Measurements from ENCODE around the gene TNIP2. TPM values are rescaled to one million over a fixed set of nuclear protein-coding genes. Genes with fewer than 3 reads are reported as not detected.

The TNIP2 gene
- total and polyA plus RNA-seq, 9 donors, result 6.4 to 43.2 (median 30.5) TPM

DNA sequence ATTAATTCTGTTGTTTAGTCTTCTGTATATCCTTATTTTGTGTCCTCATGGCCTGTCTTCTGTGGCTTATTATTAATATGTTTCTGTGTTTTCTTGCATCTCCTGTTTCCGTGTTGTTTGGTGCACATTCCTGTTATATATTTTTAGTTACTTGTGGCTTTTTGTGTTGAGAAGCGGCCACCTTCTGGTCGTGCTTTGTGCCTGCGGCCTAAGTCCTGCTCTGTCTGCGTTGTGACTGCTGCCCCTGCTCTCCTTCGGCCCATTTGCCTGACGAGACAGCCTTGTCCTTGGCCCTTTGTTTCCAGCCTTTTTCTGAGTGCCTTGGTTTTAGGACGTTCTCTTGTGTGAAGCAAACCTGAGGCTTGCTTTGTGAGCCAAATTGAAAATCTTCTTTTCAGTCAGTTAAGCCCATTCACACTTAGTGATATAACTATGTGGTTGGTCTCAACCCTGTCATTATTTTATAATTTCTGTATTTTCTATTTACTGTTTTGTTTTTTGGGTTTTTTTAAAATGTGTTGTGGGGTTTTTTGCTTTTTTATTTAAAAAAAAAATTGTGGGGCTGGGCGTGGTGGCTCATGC is 43.8 kb downstream of the TNIP2 start:
- 60 to 83% (median 61%) methylated on average over 9 of the region's 9 CpGs for WGBS, 3 donors

DNA sequence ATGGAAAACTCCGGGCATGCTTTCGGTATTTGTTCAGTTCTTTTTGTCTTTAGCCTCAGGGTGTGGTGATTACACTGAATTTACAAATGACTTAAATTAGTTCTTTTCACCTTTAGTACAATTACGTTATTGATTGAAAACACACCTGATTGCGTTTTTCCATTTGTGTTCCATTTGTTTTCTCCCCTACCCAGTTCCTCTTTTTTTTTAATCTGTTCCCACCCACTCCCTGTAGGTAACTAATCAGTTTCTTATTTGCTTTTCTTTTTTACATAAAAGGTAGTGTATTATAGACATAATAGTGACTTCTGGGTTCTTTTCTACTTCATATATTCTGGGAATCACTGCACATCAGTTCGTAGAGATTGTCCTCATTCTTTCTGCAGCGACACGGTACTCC is 53.4 kb downstream of the TNIP2 start:
- H3K27me3 ChIP-seq, result no peaks in the 10 kb centered on the region
- no peak overlapping the region for H3K4me3 ChIP-seq
- no peak for DNase-seq
- WGBS, 3 donors, result 80 to 94% (median 88%) methylated on average over 7 of the region's 7 CpGs
- H3K9me3 ChIP-seq, result no peaks in the 10 kb centered on the region
- H3K36me3 ChIP-seq, result no peaks in the 10 kb centered on the region
- no peaks in the 10 kb centered on the region for H3K4me1 ChIP-seq (ENCODE audit: insufficient read depth)
- no peak overlapping the region for H3K27ac ChIP-seq
- no peak for TF ChIP-seq EP300 (IDR thresholded peaks at IDR 0.05)
- no peak for TF ChIP-seq POLR2A (IDR thresholded peaks at IDR 0.05)
- TF ChIP-seq, protein P1, sequence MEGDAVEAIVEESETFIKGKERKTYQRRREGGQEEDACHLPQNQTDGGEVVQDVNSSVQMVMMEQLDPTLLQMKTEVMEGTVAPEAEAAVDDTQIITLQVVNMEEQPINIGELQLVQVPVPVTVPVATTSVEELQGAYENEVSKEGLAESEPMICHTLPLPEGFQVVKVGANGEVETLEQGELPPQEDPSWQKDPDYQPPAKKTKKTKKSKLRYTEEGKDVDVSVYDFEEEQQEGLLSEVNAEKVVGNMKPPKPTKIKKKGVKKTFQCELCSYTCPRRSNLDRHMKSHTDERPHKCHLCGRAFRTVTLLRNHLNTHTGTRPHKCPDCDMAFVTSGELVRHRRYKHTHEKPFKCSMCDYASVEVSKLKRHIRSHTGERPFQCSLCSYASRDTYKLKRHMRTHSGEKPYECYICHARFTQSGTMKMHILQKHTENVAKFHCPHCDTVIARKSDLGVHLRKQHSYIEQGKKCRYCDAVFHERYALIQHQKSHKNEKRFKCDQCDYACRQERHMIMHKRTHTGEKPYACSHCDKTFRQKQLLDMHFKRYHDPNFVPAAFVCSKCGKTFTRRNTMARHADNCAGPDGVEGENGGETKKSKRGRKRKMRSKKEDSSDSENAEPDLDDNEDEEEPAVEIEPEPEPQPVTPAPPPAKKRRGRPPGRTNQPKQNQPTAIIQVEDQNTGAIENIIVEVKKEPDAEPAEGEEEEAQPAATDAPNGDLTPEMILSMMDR (IDR thresholded peaks at IDR 0.05), result no peak
- intact Hi-C loops (cut with DNase I), result no loop called here

More for the DNA sequence above, 43.8 kb downstream of the TNIP2 start:
- H3K27ac ChIP-seq, result no peak overlapping the region
- TF ChIP-seq POLR2A (IDR thresholded peaks at IDR 0.05) (no peak), EP300 (IDR thresholded peaks at IDR 0.05) (no peak)
- TF ChIP-seq, protein P1 (IDR thresholded peaks at IDR 0.05), result no peak
- H3K27me3 ChIP-seq, result no peaks in the 10 kb centered on the region
- H3K4me3 ChIP-seq, result no peak overlapping the region
- H3K9me3 ChIP-seq, result no peaks in the 10 kb centered on the region
- no peaks in the 10 kb centered on the region for H3K36me3 ChIP-seq
- peak in 1 of 5 donors; percentile 19 for DNase-seq
- intact Hi-C loops (cut with DNase I), result no loop called here
- H3K4me1 ChIP-seq (ENCODE audit: insufficient read depth), result no peaks in the 10 kb centered on the region

DNA sequence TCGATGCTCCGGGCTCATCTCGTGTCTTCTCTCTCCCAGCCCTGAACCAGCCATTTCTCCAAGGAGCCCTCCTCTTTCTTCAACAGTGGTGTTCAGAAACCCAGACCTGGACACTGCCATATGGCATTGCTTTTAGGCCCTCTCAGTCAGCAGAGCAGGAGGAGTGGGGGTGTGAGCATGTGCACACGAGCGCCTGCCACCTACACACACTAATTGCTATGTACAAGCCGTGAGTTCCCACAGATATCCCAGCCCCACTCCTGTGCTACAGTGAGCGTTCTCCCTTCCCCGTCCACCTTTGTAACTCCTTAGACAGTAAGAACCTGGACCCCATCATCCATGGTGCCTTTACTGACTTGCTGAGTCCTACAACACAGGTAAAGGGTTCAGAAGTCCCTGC is 53.8 kb downstream of the TNIP2 start:
- intact Hi-C loops (cut with DNase I), result no loop called here
- TF ChIP-seq EP300 (IDR thresholded peaks at IDR 0.05) (no peak), POLR2A (IDR thresholded peaks at IDR 0.05) (no peak)
- TF ChIP-seq, protein P1 (IDR thresholded peaks at IDR 0.05), result no peak
- no peaks in the 10 kb centered on the region for H3K36me3 ChIP-seq
- H3K4me1 ChIP-seq (ENCODE audit: insufficient read depth), result no peaks in the 10 kb centered on the region
- H3K9me3 ChIP-seq, result no peaks in the 10 kb centered on the region
- H3K27ac ChIP-seq, result no peak overlapping the region
- H3K4me3 ChIP-seq, result no peak overlapping the region
- WGBS, 3 donors, result 92 to 95% (median 94%) methylated on average over 8 of the region's 8 CpGs
- H3K27me3 ChIP-seq, result no peaks in the 10 kb centered on the region
- DNase-seq, result no peak

DNA sequence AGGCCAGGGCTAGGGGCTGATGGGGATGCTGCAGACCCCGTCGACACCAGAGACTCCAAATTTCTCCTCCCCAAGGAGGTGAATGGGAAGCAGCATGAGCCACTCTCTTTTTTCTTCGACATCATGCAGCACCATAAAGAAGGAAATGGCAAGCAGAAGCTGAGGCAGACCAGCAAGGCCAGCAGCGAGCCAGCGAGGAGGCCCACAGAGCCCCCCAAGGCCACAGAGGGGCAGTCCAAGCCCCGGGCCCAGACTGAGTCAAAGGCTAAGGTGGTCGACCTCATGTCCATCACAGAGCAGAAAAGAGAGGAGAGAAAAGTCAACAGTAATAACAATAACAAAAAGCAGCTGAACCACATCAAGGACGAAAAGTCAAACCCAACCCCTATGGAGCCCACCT is 56.1 kb downstream of the TNIP2 start:
- H3K36me3 ChIP-seq, result no peaks in the 10 kb centered on the region
- intact Hi-C loops (cut with DNase I), result no loop called here
- no peaks in the 10 kb centered on the region for H3K27me3 ChIP-seq
- H3K9me3 ChIP-seq, result no peaks in the 10 kb centered on the region
- no peak for TF ChIP-seq POLR2A (IDR thresholded peaks at IDR 0.05)
- TF ChIP-seq EP300 (IDR thresholded peaks at IDR 0.05), result no peak
- TF ChIP-seq, protein P1 (IDR thresholded peaks at IDR 0.05), result no peak
- 86 to 88% (median 86%) methylated on average over 8 of the region's 8 CpGs for WGBS, 3 donors
- no peak overlapping the region for H3K27ac ChIP-seq
- DNase-seq, result no peak
- H3K4me1 ChIP-seq (ENCODE audit: insufficient read depth), result no peaks in the 10 kb centered on the region
- H3K4me3 ChIP-seq, result no peak overlapping the region

Measured in ovary (tissue), 9 donors.